ENCODE measurements around the gene FLT3LG.

FLT3LG gene

DNA sequence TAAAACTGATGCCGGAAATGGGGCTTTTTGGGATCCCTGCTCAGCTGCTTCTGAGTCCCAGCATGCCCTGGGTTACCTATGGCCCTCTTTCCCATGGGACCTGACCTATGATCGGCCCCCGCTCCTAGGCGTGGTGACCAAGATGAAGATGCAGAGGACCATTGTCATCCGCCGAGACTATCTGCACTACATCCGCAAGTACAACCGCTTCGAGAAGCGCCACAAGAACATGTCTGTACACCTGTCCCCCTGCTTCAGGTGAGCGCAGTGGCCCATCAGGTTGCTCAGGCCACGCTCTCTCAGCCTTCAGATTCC is 23.7 kb downstream of the FLT3LG start:
- peak overlapping the region; percentile 98 for H3K27ac Mint-ChIP-seq
- peak overlapping the region; percentile 98 for H3K4me3 Mint-ChIP-seq
- no peaks in the 10 kb centered on the region for H3K9me3 Mint-ChIP-seq (ENCODE audit: low read depth)
- H3K27me3 Mint-ChIP-seq, result no peaks in the 10 kb centered on the region
- H3K4me1 Mint-ChIP-seq (ENCODE audit: low read depth), result peaks cover 48% of the 10 kb centered on the region
- peaks cover 22% of the 10 kb centered on the region for H3K36me3 Mint-ChIP-seq

DNA sequence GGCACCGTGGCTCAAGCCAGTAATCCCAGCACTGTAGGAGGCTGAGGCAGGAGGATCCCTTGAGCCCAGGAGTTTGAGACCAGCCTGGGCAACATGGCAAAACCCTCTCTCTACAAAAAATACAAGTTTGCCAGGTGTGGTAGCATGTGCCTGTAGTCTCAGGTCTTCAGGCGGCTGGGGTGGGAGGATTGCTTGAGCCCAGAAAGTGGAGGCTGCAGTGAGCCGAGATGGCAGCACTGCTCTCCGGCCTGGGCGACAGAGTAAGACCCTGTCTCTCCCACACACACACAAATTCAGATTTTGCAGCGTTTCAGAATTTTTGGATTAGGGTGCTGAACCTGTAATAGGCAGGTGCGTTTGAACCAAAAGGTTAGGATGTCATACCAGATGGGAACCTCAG is 24.5 kb downstream of the FLT3LG start:
- no peaks in the 10 kb centered on the region for H3K27me3 Mint-ChIP-seq
- peaks cover 22% of the 10 kb centered on the region for H3K36me3 Mint-ChIP-seq
- H3K4me3 Mint-ChIP-seq, result peak overlapping the region; percentile 98
- no peaks in the 10 kb centered on the region for H3K9me3 Mint-ChIP-seq (ENCODE audit: low read depth)
- H3K4me1 Mint-ChIP-seq (ENCODE audit: low read depth), result peaks cover 51% of the 10 kb centered on the region
- peak overlapping the region; percentile 98 for H3K27ac Mint-ChIP-seq

DNA sequence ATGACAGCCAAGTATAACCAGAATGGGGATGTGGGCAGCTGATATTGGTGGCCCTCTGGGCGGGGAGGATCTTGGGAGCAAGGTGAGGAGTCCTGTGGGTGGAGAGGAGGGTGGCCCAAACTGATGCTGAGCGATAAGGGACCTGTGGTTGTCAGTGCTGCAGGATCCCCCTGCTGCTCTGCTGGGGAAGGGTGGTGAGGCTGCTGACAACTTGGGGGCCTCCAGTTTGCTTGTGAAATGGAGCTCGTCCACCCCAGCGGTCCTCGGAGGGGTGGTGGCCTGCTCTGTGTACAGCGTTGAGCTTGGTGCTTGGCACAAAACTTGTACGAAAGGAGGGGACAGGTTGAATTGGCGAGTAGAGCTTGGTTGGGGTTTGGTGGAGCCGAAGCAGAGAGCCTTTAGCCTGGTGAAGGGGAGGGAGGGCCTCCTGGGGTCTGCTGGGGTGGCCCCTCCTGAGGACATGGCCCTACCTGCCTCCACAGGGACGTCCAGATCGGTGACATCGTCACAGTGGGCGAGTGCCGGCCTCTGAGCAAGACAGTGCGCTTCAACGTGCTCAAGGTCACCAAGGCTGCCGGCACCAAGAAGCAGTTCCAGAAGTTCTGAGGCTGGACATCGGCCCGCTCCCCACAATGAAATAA is 25.1 kb downstream of the FLT3LG start:
- Mint-ChIP-seq H3K4me1 (ENCODE audit: low read depth) (peaks cover 51% of the 10 kb centered on the region), H3K4me3 (peak overlapping the region; percentile 98), H3K36me3 (peaks cover 22% of the 10 kb centered on the region), H3K9me3 (ENCODE audit: low read depth) (no peaks in the 10 kb centered on the region), H3K27ac (peak overlapping the region; percentile 98), H3K27me3 (no peaks in the 10 kb centered on the region)

DNA sequence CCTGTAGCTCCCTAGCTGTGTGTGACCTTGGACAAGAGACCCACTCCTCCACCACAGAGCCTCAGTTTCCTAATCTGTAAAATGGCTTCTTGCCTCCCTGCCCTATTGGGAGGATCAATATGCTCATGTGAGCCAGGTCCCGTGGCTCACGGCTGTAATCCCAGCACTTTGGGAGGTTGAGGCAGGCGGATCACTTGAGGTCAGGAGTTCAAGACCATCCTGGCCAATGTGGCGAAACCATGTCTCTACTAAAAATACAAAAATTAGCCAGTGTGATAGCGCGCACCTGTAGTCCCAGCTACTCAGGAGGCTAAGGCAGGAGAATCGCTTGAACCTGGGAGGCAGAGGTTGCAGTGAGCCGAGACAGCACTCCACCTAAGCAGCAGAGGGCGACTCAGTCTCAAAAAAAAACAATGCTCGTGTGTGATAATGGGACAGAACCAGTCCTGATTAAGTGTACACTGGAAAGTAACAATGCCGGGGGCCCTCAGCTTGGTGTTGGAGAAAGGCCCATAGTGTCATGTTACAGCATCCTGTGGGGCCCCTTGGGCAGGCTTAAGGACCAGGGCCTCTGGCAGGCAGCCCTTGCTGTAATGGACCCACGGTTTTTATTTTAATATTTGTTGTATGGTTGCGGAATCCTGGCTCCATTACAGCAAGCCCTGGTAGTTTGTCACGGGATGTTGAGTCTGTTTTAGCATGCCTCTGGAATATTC is 29.0 kb downstream of the FLT3LG start:
- Mint-ChIP-seq H3K27me3 (no peaks in the 10 kb centered on the region), H3K4me1 (ENCODE audit: low read depth) (peaks cover 41% of the 10 kb centered on the region), H3K4me3 (no peak overlapping the region), H3K27ac (no peak overlapping the region), H3K9me3 (ENCODE audit: low read depth) (no peaks in the 10 kb centered on the region), H3K36me3 (peaks cover 11% of the 10 kb centered on the region)

DNA sequence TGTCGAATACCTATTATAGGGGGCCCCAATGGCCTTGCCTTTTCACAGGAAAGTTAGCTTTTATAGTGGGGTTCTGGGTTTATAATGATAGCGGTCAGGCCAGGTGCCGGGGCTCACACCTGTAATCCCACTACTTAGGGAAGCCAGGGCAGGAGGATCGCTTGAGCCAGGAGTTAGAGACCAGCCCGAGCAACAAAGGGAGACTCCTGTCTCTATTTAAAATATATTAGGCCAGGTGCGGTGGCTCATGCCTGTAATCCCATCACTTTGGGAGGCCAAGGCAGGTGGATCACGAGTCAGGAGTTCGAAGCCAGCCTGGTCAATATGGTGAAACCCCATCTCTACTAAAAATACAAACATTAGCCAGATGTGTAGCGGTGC is 29.6 kb downstream of the FLT3LG start:
- H3K27me3 Mint-ChIP-seq, result no peaks in the 10 kb centered on the region
- peaks cover 39% of the 10 kb centered on the region for H3K4me1 Mint-ChIP-seq (ENCODE audit: low read depth)
- no peaks in the 10 kb centered on the region for H3K9me3 Mint-ChIP-seq (ENCODE audit: low read depth)
- no peak overlapping the region for H3K27ac Mint-ChIP-seq
- no peak overlapping the region for H3K4me3 Mint-ChIP-seq
- peaks cover 7% of the 10 kb centered on the region for H3K36me3 Mint-ChIP-seq

- Mint-ChIP-seq H3K9me3 (ENCODE audit: low read depth) (no peaks in the 10 kb centered on the region), H3K36me3 (no peaks in the 10 kb centered on the region), H3K4me1 (ENCODE audit: low read depth) (peaks cover 21% of the 10 kb centered on the region), H3K27me3 (no peaks in the 10 kb centered on the region), H3K4me3 (no peak overlapping the region), H3K27ac (no peak overlapping the region)
Measured at GRCh38 chr19:49506575-49507105, 32.6 kb downstream of the FLT3LG start.

GRCh38 chr19:49507803-49508494 is 33.9 kb downstream of the FLT3LG start:
- H3K4me3 Mint-ChIP-seq, result no peak overlapping the region
- H3K9me3 Mint-ChIP-seq (ENCODE audit: low read depth), result no peaks in the 10 kb centered on the region
- H3K36me3 Mint-ChIP-seq, result no peaks in the 10 kb centered on the region
- peaks cover 19% of the 10 kb centered on the region for H3K4me1 Mint-ChIP-seq (ENCODE audit: low read depth)
- no peak overlapping the region for H3K27ac Mint-ChIP-seq
- H3K27me3 Mint-ChIP-seq, result no peaks in the 10 kb centered on the region

GRCh38 chr19:49512970-49513745 is 39.1 kb downstream of the FLT3LG start:
- Mint-ChIP-seq H3K9me3 (ENCODE audit: low read depth) (no peaks in the 10 kb centered on the region), H3K27me3 (no peaks in the 10 kb centered on the region), H3K36me3 (peaks cover 4% of the 10 kb centered on the region), H3K4me1 (ENCODE audit: low read depth) (peaks cover 26% of the 10 kb centered on the region), H3K4me3 (peak overlapping the region; percentile 81), H3K27ac (peak overlapping the region; percentile 54)

GRCh38 chr19:49513746-49514118 is 39.7 kb downstream of the FLT3LG start:
- peak overlapping the region; percentile 54 for H3K27ac Mint-ChIP-seq
- H3K27me3 Mint-ChIP-seq, result no peaks in the 10 kb centered on the region
- H3K4me1 Mint-ChIP-seq (ENCODE audit: low read depth), result peaks cover 26% of the 10 kb centered on the region
- no peaks in the 10 kb centered on the region for H3K9me3 Mint-ChIP-seq (ENCODE audit: low read depth)
- H3K4me3 Mint-ChIP-seq, result peak overlapping the region; percentile 81
- H3K36me3 Mint-ChIP-seq, result peaks cover 4% of the 10 kb centered on the region

- Mint-ChIP-seq H3K4me3 (peak overlapping the region; percentile 81), H3K4me1 (ENCODE audit: low read depth) (peaks cover 26% of the 10 kb centered on the region), H3K27me3 (no peaks in the 10 kb centered on the region)
Measured at GRCh38 chr19:49514151-49514550, 40.1 kb downstream of the FLT3LG start.

GRCh38 chr19:49515767-49516166 is 41.8 kb downstream of the FLT3LG start:
- Mint-ChIP-seq H3K4me3 (no peak overlapping the region), H3K4me1 (ENCODE audit: low read depth) (peaks cover 26% of the 10 kb centered on the region), H3K9me3 (ENCODE audit: low read depth) (no peaks in the 10 kb centered on the region), H3K27me3 (no peaks in the 10 kb centered on the region), H3K36me3 (peaks cover 4% of the 10 kb centered on the region), H3K27ac (peak overlapping the region; percentile 81)

More at GRCh38 chr19:49514151-49514550, 40.1 kb downstream of the FLT3LG start:
- Mint-ChIP-seq H3K36me3 (peaks cover 4% of the 10 kb centered on the region), H3K9me3 (ENCODE audit: low read depth) (no peaks in the 10 kb centered on the region), H3K27ac (no peak overlapping the region)

- Mint-ChIP-seq H3K27me3 (no peaks in the 10 kb centered on the region), H3K36me3 (peaks cover 4% of the 10 kb centered on the region), H3K27ac (no peak overlapping the region), H3K9me3 (ENCODE audit: low read depth) (no peaks in the 10 kb centered on the region), H3K4me3 (no peak overlapping the region), H3K4me1 (ENCODE audit: low read depth) (peaks cover 13% of the 10 kb centered on the region)
Measured at GRCh38 chr19:49518033-49518432, 44.0 kb downstream of the FLT3LG start.

DNA sequence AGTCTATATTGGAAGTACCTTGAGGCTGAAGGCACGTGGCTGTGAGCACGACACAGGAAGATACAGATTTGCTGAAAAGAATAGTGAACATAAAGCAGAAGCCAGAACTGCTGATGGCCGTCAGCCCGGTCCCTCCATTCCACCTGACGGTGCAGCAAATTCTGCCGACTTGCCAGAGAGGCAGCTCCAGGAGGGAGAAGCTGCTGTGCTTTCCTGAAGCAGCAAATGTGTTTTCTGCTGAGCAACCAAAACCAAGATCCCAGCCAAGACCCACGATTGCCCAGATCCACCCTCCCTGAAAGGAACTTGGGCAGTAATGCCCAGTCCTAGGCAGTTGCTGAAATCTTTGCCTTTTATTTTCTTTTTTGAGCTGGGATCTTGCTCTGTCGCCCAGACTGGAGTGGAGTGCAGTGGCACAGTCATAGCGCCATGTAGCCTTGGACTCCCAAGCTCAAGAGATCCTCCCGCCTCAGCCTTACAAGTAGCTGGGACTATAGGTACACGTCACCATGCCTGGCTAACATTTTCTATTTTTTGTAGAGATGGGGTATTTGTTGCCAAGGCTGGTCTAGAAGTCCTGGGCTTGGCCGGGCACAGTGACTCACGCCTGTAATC is 46.8 kb downstream of the FLT3LG start:
- H3K36me3 Mint-ChIP-seq, result peaks cover 2% of the 10 kb centered on the region
- H3K27ac Mint-ChIP-seq, result no peak overlapping the region
- H3K9me3 Mint-ChIP-seq (ENCODE audit: low read depth), result no peaks in the 10 kb centered on the region
- no peaks in the 10 kb centered on the region for H3K27me3 Mint-ChIP-seq
- no peak overlapping the region for H3K4me3 Mint-ChIP-seq
- peaks cover 3% of the 10 kb centered on the region for H3K4me1 Mint-ChIP-seq (ENCODE audit: low read depth)

DNA sequence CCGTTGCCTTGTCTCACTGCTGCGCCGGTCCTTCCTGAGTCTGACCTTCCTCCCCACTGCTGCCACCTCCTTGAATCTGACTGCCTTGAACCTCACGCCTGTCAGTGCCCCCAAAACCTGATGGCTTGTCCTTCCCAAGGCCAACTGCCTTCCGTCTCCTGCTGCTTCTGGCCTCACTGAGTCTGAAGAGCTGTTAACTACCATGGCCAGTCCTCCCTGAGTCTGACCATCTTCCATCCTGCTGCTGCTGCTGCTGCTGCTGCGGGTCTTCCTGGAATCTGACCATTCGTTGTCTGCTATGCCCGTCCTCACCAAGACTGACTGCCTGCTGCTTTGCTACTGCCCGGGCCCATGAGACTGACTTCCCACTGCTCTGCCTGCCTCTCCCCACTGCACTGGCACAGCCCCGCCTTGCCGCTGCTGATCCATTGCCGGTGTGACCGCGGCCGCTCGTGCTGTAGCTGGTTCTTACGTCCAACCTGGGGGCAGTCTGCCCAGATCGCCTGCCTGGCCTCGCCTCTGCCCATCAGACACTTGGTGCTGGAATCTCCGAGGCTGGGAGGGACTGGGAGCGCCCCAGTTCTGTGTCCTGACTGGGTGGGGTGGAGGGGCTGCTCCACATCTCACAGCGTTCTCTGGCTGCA is 50.9 kb downstream of the FLT3LG start:
- H3K4me1 Mint-ChIP-seq (ENCODE audit: low read depth), result peaks cover 10% of the 10 kb centered on the region
- H3K4me3 Mint-ChIP-seq, result no peak overlapping the region
- peaks cover 2% of the 10 kb centered on the region for H3K36me3 Mint-ChIP-seq
- H3K27me3 Mint-ChIP-seq, result no peaks in the 10 kb centered on the region
- no peaks in the 10 kb centered on the region for H3K9me3 Mint-ChIP-seq (ENCODE audit: low read depth)
- no peak overlapping the region for H3K27ac Mint-ChIP-seq
